RWPE2 (cell line): ENCODE measurements around the gene DUSP2.

ENCODE experiments used
- ATAC-seq: fragments of 200-7000 bp; cut with Tn5 transposase; 3 replicates; pipeline ENCODE4 v1.9.1; 2021; ENCODE audit warnings: low read depth
- DNase-seq: peaks from one replicate; pipeline ENCODE4 v3.0.0-alpha.2; 2020; ENCODE audit warnings: low spot score
- H3K27ac ChIP-seq: fragments of 450-650 bp; 2 replicates; pipeline ENCODE4 v1.5.1; 2017; ENCODE audit warnings: mild to moderate bottlenecking; ENCODE audit not compliant: poor library complexity, severe bottlenecking
- H3K27me3 ChIP-seq: fragments of 250-450 bp; sonication (Bioruptor Pico); 2 replicates; pipeline ENCODE4 v1.5.1; 2021; ENCODE audit warnings: mild to moderate bottlenecking, moderate library complexity; ENCODE audit not compliant: insufficient read depth, poor library complexity, severe bottlenecking
- H3K36me3 ChIP-seq: fragments of 250-450 bp; sonication (Bioruptor Pico); 2 replicates; pipeline ENCODE4 v1.5.1; 2020; ENCODE audit warnings: low read depth, mild to moderate bottlenecking, moderate library complexity
- H3K4me1 ChIP-seq: fragments of 250-450 bp; sonication (Bioruptor Pico); 2 replicates; pipeline ENCODE4 v1.5.1; 2021; ENCODE audit warnings: mild to moderate bottlenecking, moderate library complexity; ENCODE audit not compliant: insufficient read depth, poor library complexity, severe bottlenecking
- H3K4me3 ChIP-seq: fragments of 250-450 bp; sonication (Bioruptor Pico); 2 replicates; pipeline ENCODE4 v1.5.1; 2021; ENCODE audit warnings: mild to moderate bottlenecking, moderate library complexity; ENCODE audit not compliant: severe bottlenecking
- H3K9me3 ChIP-seq: fragments of 250-450 bp; sonication (Bioruptor Pico); 2 replicates; pipeline ENCODE4 v1.5.1; 2021; ENCODE audit warnings: mild to moderate bottlenecking, moderate library complexity; ENCODE audit not compliant: severe bottlenecking
- CTCF ChIP-seq: fragments of 450-650 bp; IDR thresholded peaks from one replicate; pipeline ENCODE4 v1.5.1; 2017; ENCODE audit warnings: mild to moderate bottlenecking, moderate library complexity; ENCODE audit not compliant: poor library complexity, severe bottlenecking

Gene DUSP2

DNA sequence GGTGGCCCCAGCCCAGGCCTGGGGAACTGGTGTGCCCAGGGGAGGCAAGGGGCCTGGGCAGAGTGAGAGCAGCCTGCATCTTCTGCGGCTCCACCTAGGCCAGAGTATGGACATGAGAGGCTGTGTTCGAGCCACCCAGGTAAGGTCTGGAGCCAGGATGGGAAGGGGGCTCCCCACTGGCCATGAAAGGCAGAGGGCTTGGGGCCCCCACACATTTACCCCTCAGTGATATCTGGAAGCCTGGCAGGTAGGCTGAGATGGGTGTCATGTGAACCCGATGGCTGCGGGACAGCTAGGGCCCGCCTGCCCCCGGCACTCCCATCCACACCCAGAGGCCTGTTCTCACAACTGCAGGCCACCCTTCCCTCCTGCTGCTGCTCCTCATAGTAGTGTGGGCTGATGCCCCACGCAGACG is 42.0 kb downstream of the DUSP2 start:
- DNase-seq: peak; percentile 28
- no peak for ATAC-seq

DNA sequence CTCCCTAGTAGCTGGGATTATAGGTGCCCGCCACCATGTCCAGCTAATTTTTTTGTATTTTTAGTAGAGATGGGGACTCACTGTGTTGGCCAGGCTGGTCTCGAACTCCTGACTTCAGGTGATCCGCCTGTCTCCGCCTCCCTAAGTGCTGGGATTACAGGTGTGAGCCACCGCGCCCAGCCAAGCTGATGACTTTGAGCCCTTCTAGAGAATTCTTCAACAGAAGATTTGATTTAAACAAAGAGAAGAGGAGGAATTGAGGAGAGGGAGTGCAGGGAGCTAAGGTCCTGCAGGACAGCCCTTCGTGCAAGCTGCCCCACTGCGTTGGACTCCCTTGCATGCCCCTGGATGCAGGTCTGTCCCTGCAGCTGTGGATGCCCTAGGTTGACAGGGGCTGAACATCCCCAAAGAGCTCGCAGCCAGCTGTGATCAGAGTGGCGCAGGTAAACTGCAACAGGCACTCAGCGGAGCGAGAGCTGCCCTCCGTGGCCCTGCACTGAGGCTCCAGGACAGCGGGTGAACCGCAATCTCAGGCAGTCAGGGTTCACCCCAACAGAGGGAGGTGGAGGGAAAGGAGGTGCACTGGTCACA is 42.5 kb downstream of the DUSP2 start:
- no peak overlapping the region for H3K4me3 ChIP-seq
- DNase-seq: peak; percentile 32
- H3K27me3 ChIP-seq: no peaks in the 10 kb centered on the region
- ATAC-seq: no peak
- peaks cover 2% of the 10 kb centered on the region for H3K9me3 ChIP-seq
- TF ChIP-seq CTCF: no peak
- H3K4me1 ChIP-seq: peaks cover 7% of the 10 kb centered on the region
- no peaks in the 10 kb centered on the region for H3K36me3 ChIP-seq
- no peak overlapping the region for H3K27ac ChIP-seq

More for the DNA sequence above, 42.0 kb downstream of the DUSP2 start:
- H3K4me1 ChIP-seq: peaks cover 7% of the 10 kb centered on the region
- H3K27ac ChIP-seq: no peak overlapping the region
- no peak for TF ChIP-seq CTCF
- no peaks in the 10 kb centered on the region for H3K36me3 ChIP-seq
- no peaks in the 10 kb centered on the region for H3K27me3 ChIP-seq
- no peak overlapping the region for H3K4me3 ChIP-seq
- peaks cover 2% of the 10 kb centered on the region for H3K9me3 ChIP-seq

DNA sequence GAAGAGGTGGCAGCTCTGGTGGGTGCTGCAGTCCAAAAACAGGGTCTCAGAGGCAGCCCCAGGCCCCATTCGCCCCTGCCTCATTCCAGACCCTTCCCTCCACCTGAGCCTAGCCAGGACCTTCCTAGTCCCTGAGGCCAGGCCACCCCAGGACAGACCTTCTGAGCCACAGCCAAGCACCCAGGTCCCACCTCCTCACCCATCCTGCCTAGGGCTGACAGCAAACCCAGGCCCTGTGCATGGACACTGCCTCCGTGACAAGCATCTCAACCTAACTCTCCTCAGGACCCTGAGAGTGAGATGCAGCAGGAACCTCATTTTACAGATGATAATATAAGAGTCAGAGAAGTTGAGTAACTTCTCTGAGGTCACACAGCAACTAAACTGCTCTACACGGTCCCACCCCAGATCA is 44.3 kb downstream of the DUSP2 start:
- peak; percentile 29 for DNase-seq
- Histone ChIP-seq H3K27ac (no peak overlapping the region), H3K36me3 (no peaks in the 10 kb centered on the region), H3K9me3 (peaks cover 2% of the 10 kb centered on the region), H3K4me1 (peaks cover 7% of the 10 kb centered on the region), H3K4me3 (no peak overlapping the region), H3K27me3 (no peaks in the 10 kb centered on the region)
- ATAC-seq: no peak
- no peak for TF ChIP-seq CTCF

DNA sequence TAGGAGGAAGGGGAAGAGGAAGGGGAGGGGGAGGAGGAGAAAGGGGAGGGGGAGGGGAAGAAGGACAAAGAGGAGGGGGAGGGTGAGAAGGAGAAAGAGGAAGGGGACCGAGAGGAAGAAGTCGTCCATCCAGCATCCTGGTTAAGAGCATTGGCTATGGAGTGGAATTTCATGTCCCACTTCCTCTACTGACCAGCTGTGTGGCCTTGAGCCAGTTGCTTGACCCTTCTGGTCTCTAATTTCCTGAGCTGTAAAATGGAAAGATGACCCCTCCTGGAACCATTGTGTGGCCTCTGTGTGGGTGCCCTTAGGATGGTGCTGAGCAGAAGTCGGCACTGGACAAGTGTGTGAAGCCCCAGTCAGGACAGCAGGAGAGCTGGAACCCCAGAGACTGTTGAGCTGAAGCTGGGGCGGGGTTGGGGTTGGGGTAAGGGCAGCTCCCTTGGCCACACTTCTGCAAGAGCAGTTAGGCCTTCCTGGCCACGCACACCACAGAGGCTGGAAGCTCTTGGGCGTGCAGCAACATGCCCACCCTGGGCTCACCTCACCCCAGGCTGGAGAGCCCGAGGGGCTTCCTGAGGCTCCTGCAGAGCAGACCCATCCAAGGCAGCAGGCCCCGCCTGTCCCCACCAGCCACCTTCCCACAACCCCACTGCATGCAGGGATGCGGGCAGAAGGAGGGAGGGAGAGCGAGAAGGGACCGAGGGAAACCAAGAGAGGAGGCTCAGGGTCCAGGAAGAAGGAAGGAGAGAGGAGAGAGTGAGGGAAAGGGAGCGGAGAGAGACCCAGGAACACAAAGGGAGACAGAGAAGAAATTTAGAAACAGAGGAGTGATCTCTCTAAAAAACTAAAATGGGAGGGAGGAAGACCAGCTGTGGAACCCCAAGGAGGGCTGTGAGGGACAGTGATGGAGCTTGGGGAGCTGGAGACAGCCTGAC is 45.1 kb downstream of the DUSP2 start:
- ATAC-seq (peak; percentile 74), DNase-seq (peak; percentile 68)
- TF ChIP-seq CTCF: no peak
- no peaks in the 10 kb centered on the region for H3K27me3 ChIP-seq
- H3K4me3 ChIP-seq: no peak overlapping the region
- H3K27ac ChIP-seq: no peak overlapping the region
- peaks cover 7% of the 10 kb centered on the region for H3K4me1 ChIP-seq
- H3K36me3 ChIP-seq: no peaks in the 10 kb centered on the region
- H3K9me3 ChIP-seq: peaks cover under 1% of the 10 kb centered on the region
